Measurements from ENCODE around the gene INTS2. TPM values are rescaled to one million over a fixed set of nuclear protein-coding genes. Genes with fewer than 3 reads are reported as not detected.
"Not testable (repeated sequence)": the region's sequence is repeated elsewhere in the genome, so short reads cannot be mapped to it uniquely, and the experiment has no call there.

INTS2 gene
- polyA plus RNA-seq, 1 donor from 2014 or later = 23.7 TPM

- not testable (repeated sequence) for H2AFZ ChIP-seq (ENCODE audit: low read depth, low read length); H3K9ac ChIP-seq (ENCODE audit: low read length); H3K9me2 ChIP-seq (ENCODE audit: insufficient read depth, low read length); H3K27me3 ChIP-seq (ENCODE audit: insufficient read depth, low read depth, low read length); H3K4me3 ChIP-seq (ENCODE audit: low read length); H3K9me3 ChIP-seq (ENCODE audit: low read length); H3K79me2 ChIP-seq (replicated peaks; ENCODE audit: insufficient read depth, low read length); H3K4me2 ChIP-seq (ENCODE audit: low read length); H3F3A ChIP-seq (ENCODE audit: insufficient read depth, low read length, poor library complexity, severe bottlenecking); H4K20me1 ChIP-seq (ENCODE audit: insufficient read depth); H3K27ac ChIP-seq (ENCODE audit: low read length); H3K36me3 ChIP-seq (ENCODE audit: insufficient read depth, low read length)
Measured at GRCh38 chr17:61887733-61888132, 40.0 kb downstream of the INTS2 start.

GRCh38 chr17:61885865-61886264 is 41.9 kb downstream of the INTS2 start:
- H3K4me2 ChIP-seq (ENCODE audit: low read length); H3K79me2 ChIP-seq (replicated peaks; ENCODE audit: insufficient read depth, low read length); H3K36me3 ChIP-seq (ENCODE audit: insufficient read depth, low read length); H3K9me2 ChIP-seq (ENCODE audit: insufficient read depth, low read length); H2AFZ ChIP-seq (ENCODE audit: low read depth, low read length); H3K27ac ChIP-seq (ENCODE audit: low read length); H3F3A ChIP-seq (ENCODE audit: insufficient read depth, low read length, poor library complexity, severe bottlenecking); H3K27me3 ChIP-seq (ENCODE audit: insufficient read depth, low read depth, low read length); H3K9ac ChIP-seq (ENCODE audit: low read length); H3K9me3 ChIP-seq (ENCODE audit: low read length); H3K4me3 ChIP-seq (ENCODE audit: low read length); H4K20me1 ChIP-seq (ENCODE audit: insufficient read depth): not testable (repeated sequence)

GRCh38 chr17:61884864-61885263 is 42.9 kb downstream of the INTS2 start:
- H3K79me2 ChIP-seq (replicated peaks; ENCODE audit: insufficient read depth, low read length) = no peaks in the 10 kb centered on the region
- H3K9ac ChIP-seq (ENCODE audit: low read length) = no peak overlapping the region
- H3K36me3 ChIP-seq (ENCODE audit: insufficient read depth, low read length) = no peaks in the 10 kb centered on the region
- no peak overlapping the region for H2AFZ ChIP-seq (ENCODE audit: low read depth, low read length)
- H3K4me3 ChIP-seq (ENCODE audit: low read length) = no peak overlapping the region
- no peak overlapping the region for H3K4me2 ChIP-seq (ENCODE audit: low read length)
- H3K27me3 ChIP-seq (ENCODE audit: insufficient read depth, low read depth, low read length) = no peaks in the 10 kb centered on the region
- no peak for TF ChIP-seq REST (IDR thresholded peaks at IDR 0.05; ENCODE audit: borderline replicate concordance)
- no peak for TF ChIP-seq MXI1 (conservative IDR thresholded peaks at IDR 0.05; ENCODE audit: poor library complexity, severe bottlenecking)
- no peak for TF ChIP-seq POLR2AphosphoS5 (IDR thresholded peaks at IDR 0.05)
- TF ChIP-seq EP300 (conservative IDR thresholded peaks at IDR 0.05; ENCODE audit: poor library complexity, severe bottlenecking) = no peak
- TF ChIP-seq EZH2 (IDR thresholded peaks at IDR 0.05; ENCODE audit: borderline replicate concordance, insufficient read depth, low read length, poor library complexity, severe bottlenecking) = no peak
- H3K9me3 ChIP-seq (ENCODE audit: low read length) = no peaks in the 10 kb centered on the region
- no peaks in the 10 kb centered on the region for H4K20me1 ChIP-seq (ENCODE audit: insufficient read depth)
- H3K9me2 ChIP-seq (ENCODE audit: insufficient read depth, low read length) = no peaks in the 10 kb centered on the region
- H3K27ac ChIP-seq (ENCODE audit: low read length) = no peak overlapping the region
- no peaks in the 10 kb centered on the region for H3F3A ChIP-seq (ENCODE audit: insufficient read depth, low read length, poor library complexity, severe bottlenecking)

GRCh38 chr17:61880589-61881102 is 47.1 kb downstream of the INTS2 start:
- Histone ChIP-seq H3K79me2 (replicated peaks; ENCODE audit: insufficient read depth, low read length) (no peaks in the 10 kb centered on the region), H4K20me1 (ENCODE audit: insufficient read depth) (no peaks in the 10 kb centered on the region), H3K4me3 (ENCODE audit: low read length) (no peak overlapping the region), H3F3A (ENCODE audit: insufficient read depth, low read length, poor library complexity, severe bottlenecking) (no peaks in the 10 kb centered on the region), H3K9me2 (ENCODE audit: insufficient read depth, low read length) (no peaks in the 10 kb centered on the region), H2AFZ (ENCODE audit: low read depth, low read length) (no peak overlapping the region), H3K36me3 (ENCODE audit: insufficient read depth, low read length) (no peaks in the 10 kb centered on the region), H3K27me3 (ENCODE audit: insufficient read depth, low read depth, low read length) (no peaks in the 10 kb centered on the region), H3K27ac (ENCODE audit: low read length) (no peak overlapping the region), H3K9me3 (ENCODE audit: low read length) (no peaks in the 10 kb centered on the region), H3K4me2 (ENCODE audit: low read length) (no peak overlapping the region), H3K9ac (ENCODE audit: low read length) (no peak overlapping the region)
- TF ChIP-seq EZH2 (IDR thresholded peaks at IDR 0.05; ENCODE audit: borderline replicate concordance, insufficient read depth, low read length, poor library complexity, severe bottlenecking) = no peak
